HCT116 (cell line): Measurements from ENCODE around the gene ELN. TPM values are rescaled to one million over a fixed set of nuclear protein-coding genes. Genes with fewer than 3 reads are reported as not detected.

Experiments used
- ATAC-seq: fragments of 200-7000 bp; cut with Tn5 transposase; 2 replicates; pipeline ENCODE4 v1.9.1; 2020; ENCODE audit warnings: mild to moderate bottlenecking, moderate library complexity
- BruUV-seq: library from RNA; stranded (reverse); fragments of 400-500 nt; replicated peaks from 2 replicates; lab custom pipeline; 2021; lab: Mats Ljungman, UMichigan
- CTCF ChIA-PET: fragments of 300-600 bp; sonication (Branson Sonifier 250); formaldehyde crosslinking; loops from one replicate; lab custom pipeline; 2021; ENCODE audit warnings: antibody characterized with exemption; lab: Charles Lee
- POLR2A ChIA-PET: fragments of 300-600, 350-600 bp; sonication (Branson Sonifier 250); formaldehyde crosslinking; loops from one replicate; lab custom pipeline; 2021; ENCODE audit warnings: antibody characterized with exemption; lab: Charles Lee
- RAD21 ChIA-PET, 2 experiments: fragments of 300-600 bp; sonication (Branson Sonifier 250); formaldehyde crosslinking; loops; one replicate each; lab custom pipeline; 2023; ENCODE audit warnings: low total read pairs in 2 of 2; ENCODE audit not compliant: uncharacterized antibody in 2 of 2, unreplicated experiment in 2 of 2, low non-redundant PET in 1 of 2; lab: Charles Lee
- DNase-seq: peaks from one replicate; pipeline ENCODE4 v3.0.0-alpha.2; 2010; ENCODE audit warnings: low read depth, low spot score
- H2AFZ ChIP-seq: fragments of 200-600 bp; shearing (Covaris generic), sonication (generic); 2 replicates; pipeline ENCODE4 v1.6.1; 2017; ENCODE audit warnings: low read depth, mixed run types, mixed read lengths, antibody characterized with exemption, low read length; ENCODE audit not compliant: poor library complexity, severe bottlenecking
- H3K27ac ChIP-seq: 2 replicates; pipeline ENCODE4 v1.5.1; 2012; ENCODE audit warnings: low read depth, low read length
- H3K27me3 ChIP-seq: fragments of 200-600 bp; sonication (generic); 2 replicates; pipeline ENCODE4 v1.6.1; 2016; ENCODE audit warnings: mixed run types, low read length, mixed read lengths; ENCODE audit not compliant: insufficient read depth
- H3K36me3 ChIP-seq, 2 experiments: fragments of 200-500 bp in 1 of 2; fragments of 200-600 bp in 1 of 2; sonication (Bioruptor generic) in 1 of 2; sonication (generic) in 1 of 2; 2 replicates each; pipeline versions ENCODE4 v1.5.1 to v1.6.1; 2014 to 2016; ENCODE audit warnings: low read length in 2 of 2, inconsistent platforms in 1 of 2, mixed read lengths in 1 of 2, mixed run types in 1 of 2; ENCODE audit not compliant: insufficient read depth in 2 of 2, control insufficient read depth in 1 of 2
- H3K4me1 ChIP-seq, 2 experiments: fragments of 200-600 bp in 1 of 2; sonication (generic) in 1 of 2; 2 replicates each; pipeline versions ENCODE4 v1.5.1 to v1.6.1; 2012 to 2017; ENCODE audit warnings: low read length in 2 of 2, inconsistent platforms in 1 of 2, mild to moderate bottlenecking in 1 of 2, mixed read lengths in 1 of 2, mixed run types in 1 of 2, moderate library complexity in 1 of 2; ENCODE audit not compliant: insufficient read depth in 2 of 2, control insufficient read depth in 1 of 2
- H3K4me2 ChIP-seq: fragments of 200-600 bp; sonication (generic); 2 replicates; pipeline ENCODE4 v1.6.1; 2017; ENCODE audit warnings: mixed run types, low read length, mixed read lengths
- H3K4me3 ChIP-seq, 2 experiments: fragments of 200-600 bp in 1 of 2; sonication (generic) in 1 of 2; replicated peaks in 1 of 2; 2 replicates each; pipeline ENCODE4 v1.5.1; 2011 to 2016; ENCODE audit warnings: low read length in 2 of 2, control low read depth in 1 of 2, low read depth in 1 of 2, mild to moderate bottlenecking in 1 of 2, mixed read lengths in 1 of 2, mixed run types in 1 of 2
- H3K79me2 ChIP-seq: fragments of 200-600 bp; sonication (generic); 2 replicates; pipeline ENCODE4 v1.6.1; 2017; ENCODE audit warnings: mild to moderate bottlenecking, mixed run types, low read length, moderate library complexity, mixed read lengths; ENCODE audit not compliant: insufficient read depth
- H3K9ac ChIP-seq: fragments of 200-600 bp; sonication (generic); 2 replicates; pipeline ENCODE4 v1.6.1; 2016; ENCODE audit warnings: low read length, mixed read lengths
- H3K9me2 ChIP-seq: fragments of 200-600 bp; sonication (generic), shearing (Covaris generic); 2 replicates; pipeline ENCODE4 v1.6.1; 2017; ENCODE audit warnings: mixed run types, mild to moderate bottlenecking, moderate library complexity; ENCODE audit not compliant: insufficient read depth
- H3K9me3 ChIP-seq, 2 experiments: fragments of 200-500 bp in 1 of 2; fragments of 200-600 bp in 1 of 2; sonication (Bioruptor generic) in 1 of 2; sonication (generic) in 1 of 2; 2 replicates each; pipeline ENCODE4 v1.6.1; 2014 to 2017; ENCODE audit warnings: low read length in 2 of 2, mixed read lengths in 2 of 2, inconsistent platforms in 1 of 2, low read depth in 1 of 2, mild to moderate bottlenecking in 1 of 2, mixed run types in 1 of 2, moderate library complexity in 1 of 2; ENCODE audit not compliant: control insufficient read depth in 1 of 2, insufficient read depth in 1 of 2
- H4K20me1 ChIP-seq: fragments of 200-600 bp; sonication (generic), shearing (Covaris generic); 2 replicates; pipeline ENCODE4 v1.6.1; 2017; ENCODE audit warnings: mixed run types, mild to moderate bottlenecking, moderate library complexity; ENCODE audit not compliant: insufficient read depth
- CBX3 ChIP-seq: IDR thresholded peaks from 2 replicates; pipeline ENCODE4 v1.6.1; 2012; ENCODE audit warnings: low read depth
- CEBPB ChIP-seq: IDR thresholded peaks from 2 replicates; pipeline ENCODE4 v1.6.1; 2012; ENCODE audit warnings: low read depth
- EGR1 ChIP-seq: IDR thresholded peaks from 2 replicates; pipeline ENCODE4 v1.6.1; 2012; ENCODE audit warnings: low read depth
- ELF1 ChIP-seq: IDR thresholded peaks from 2 replicates; pipeline ENCODE4 v1.6.1; 2012; ENCODE audit warnings: low read depth, borderline replicate concordance
- EZH2phosphoT487 ChIP-seq: fragments of 200-600 bp; IDR thresholded peaks from 2 replicates; pipeline ENCODE4 v1.6.1; 2018; ENCODE audit warnings: antibody characterized with exemption, borderline replicate concordance
- FOSL1 ChIP-seq: IDR thresholded peaks from 2 replicates; pipeline ENCODE4 v1.6.1; 2012; ENCODE audit warnings: low read depth
- POLR2A ChIP-seq: IDR thresholded peaks from 2 replicates; pipeline ENCODE4 v1.7.0; 2011; ENCODE audit warnings: borderline replicate concordance; ENCODE audit not compliant: insufficient read depth, insufficient read length; ENCODE audit errors: extremely low read depth
- POLR2AphosphoS5 ChIP-seq: IDR thresholded peaks from 2 replicates; pipeline ENCODE4 v1.6.1; 2011; ENCODE audit warnings: mild to moderate bottlenecking, low read depth, low read length, moderate library complexity
- RAD21 ChIP-seq: IDR thresholded peaks from 2 replicates; pipeline ENCODE4 v1.6.1; 2012; ENCODE audit warnings: low read depth, mild to moderate bottlenecking
- SIN3A ChIP-seq: IDR thresholded peaks from 2 replicates; pipeline ENCODE4 v1.6.1; 2012; ENCODE audit warnings: low read depth
- SRF ChIP-seq: IDR thresholded peaks from 2 replicates; pipeline ENCODE4 v1.6.1; 2012; ENCODE audit warnings: low read depth
- YY1 ChIP-seq: IDR thresholded peaks from 2 replicates; pipeline ENCODE4 v1.6.1; 2011; ENCODE audit warnings: low read length, low read depth, moderate library complexity, mild to moderate bottlenecking; ENCODE audit not compliant: insufficient replicate concordance; ENCODE audit errors: extremely low read depth
- ZFX ChIP-seq: fragments of 450-650 bp; IDR thresholded peaks from 2 replicates; pipeline ENCODE4 v1.6.1; 2017
- ZNF274 ChIP-seq: fragments of 200-500 bp; sonication (Bioruptor generic); IDR thresholded peaks from 2 replicates; pipeline ENCODE4 v1.6.1; 2014; ENCODE audit warnings: mild to moderate bottlenecking, low read depth, low read length, inconsistent platforms
- intact Hi-C: fragments of 100-400 bp; cut with micrococcal nuclease; formaldehyde crosslinking; loops from 2 replicates; pipeline ENCODE4 v1.10.0; 2022
- total RNA-seq: library from RNA; stranded (reverse); gene quantifications from one replicate; pipeline ENCODE4 v1.2.1, GENCODE V29; 2021; ENCODE audit not compliant: unreplicated experiment
- TF ChIP-seq, protein P1 (sequence below): IDR thresholded peaks from 2 replicates; pipeline ENCODE4 v1.6.1; 2012
- TF ChIP-seq, protein P2 (sequence below): IDR thresholded peaks from 2 replicates; pipeline ENCODE4 v1.6.1; 2012
- TF ChIP-seq, protein P3 (sequence below), 3 experiments: fragments of 200-600 bp in 1 of 3; sonication (generic) in 1 of 3; IDR thresholded peaks in 2 of 3; conservative IDR thresholded peaks in 1 of 3; 2 replicates each; pipeline ENCODE4 v1.5.1; 2012 to 2017; ENCODE audit warnings: low read depth in 2 of 3, low read length in 2 of 3, antibody characterized with exemption in 1 of 3, borderline replicate concordance in 1 of 3, control low read depth in 1 of 3, mild to moderate bottlenecking in 1 of 3, mixed read lengths in 1 of 3, mixed run types in 1 of 3, moderate library complexity in 1 of 3; ENCODE audit not compliant: insufficient read depth in 1 of 3

ELN gene
- total RNA-seq, 1 experiment from 2014 or later, result 0.17 TPM

GRCh38 chr7:74064696-74065095, 36.7 kb downstream of the ELN start:
- Histone ChIP-seq H2AFZ (no peak overlapping the region), H3K4me2 (no peak overlapping the region), H3K27ac (no peak overlapping the region), H3K9me2 (no peaks in the 10 kb centered on the region), H3K27me3 (no peaks in the 10 kb centered on the region), H4K20me1 (no peaks in the 10 kb centered on the region), H3K9ac (no peak overlapping the region), H3K4me3 (no peak overlapping the region), H3K36me3 (no peaks in the 10 kb centered on the region), H3K79me2 (no peaks in the 10 kb centered on the region), H3K9me3 (no peaks in the 10 kb centered on the region), H3K4me1 (peaks cover 14 to 42% of the 10 kb centered on the region in 2 experiments)
- no peak for ATAC-seq
- TF ChIP-seq, protein P1, sequence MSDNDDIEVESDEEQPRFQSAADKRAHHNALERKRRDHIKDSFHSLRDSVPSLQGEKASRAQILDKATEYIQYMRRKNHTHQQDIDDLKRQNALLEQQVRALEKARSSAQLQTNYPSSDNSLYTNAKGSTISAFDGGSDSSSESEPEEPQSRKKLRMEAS, result no peak
- POLR2A ChIA-PET, result no interaction called here
- no peak for DNase-seq
- BruUV-seq, result no TSS peak
- intact Hi-C loops, result loop anchor here (5.0 kb wide), 1 partner anchor 338 kb away; no protein-coding TSS in a partner anchor
- CTCF ChIA-PET, result interaction anchor here (0.7 kb wide), 1 partner anchor 331 kb away, joined by 3 read pairs; no protein-coding TSS in a partner anchor
- RAD21 ChIA-PET, result no interaction called here

DNA sequence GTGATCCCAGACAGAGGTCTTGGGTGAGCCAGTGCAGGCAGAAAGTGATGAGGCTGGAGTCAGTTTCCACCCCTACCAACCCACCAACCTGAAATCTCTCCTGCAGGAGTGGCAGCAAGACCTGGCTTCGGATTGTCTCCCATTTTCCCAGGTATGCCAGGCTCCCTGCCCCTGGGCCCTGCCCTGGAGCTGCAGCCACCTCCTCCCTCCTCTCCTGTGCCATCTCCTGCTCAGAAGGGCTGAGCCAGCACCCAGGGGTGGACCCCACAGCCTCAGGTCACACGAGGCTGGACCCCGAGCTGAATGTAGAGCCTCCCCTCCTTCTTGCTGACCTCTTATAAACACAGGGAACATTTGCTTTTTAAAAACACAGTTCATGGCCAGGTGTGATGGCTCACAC, 38.7 kb downstream of the ELN start:
- no peaks in the 10 kb centered on the region for H3K9me2 ChIP-seq
- no peak for ATAC-seq
- H3K9me3 ChIP-seq, result no peaks in the 10 kb centered on the region
- RAD21 ChIA-PET, result interaction anchor here in 1 of 2 experiments (0.9 kb wide), 1 partner anchor 140 kb away, joined by 3 read pairs; no protein-coding TSS in a partner anchor
- BruUV-seq, result no TSS peak
- intact Hi-C loops, result loop anchor here (1.0 to 5.0 kb wide), 2 partner anchors 137 to 336 kb away; no protein-coding TSS in a partner anchor
- POLR2A ChIA-PET, result no interaction called here
- no peaks in the 10 kb centered on the region for H4K20me1 ChIP-seq
- no peak for DNase-seq
- no peaks in the 10 kb centered on the region for H3K27me3 ChIP-seq
- CTCF ChIA-PET, result interaction anchor here (1.0 kb wide), 1 partner anchor 117 kb away, joined by 4 read pairs; no protein-coding TSS in a partner anchor
- H2AFZ ChIP-seq, result no peak overlapping the region
- no peak for TF ChIP-seq SRF
- no peak for TF ChIP-seq ELF1
- TF ChIP-seq, protein P1, result no peak
- no peak for TF ChIP-seq ZNF274
- TF ChIP-seq ZFX, result no peak
- TF ChIP-seq, protein P2, sequence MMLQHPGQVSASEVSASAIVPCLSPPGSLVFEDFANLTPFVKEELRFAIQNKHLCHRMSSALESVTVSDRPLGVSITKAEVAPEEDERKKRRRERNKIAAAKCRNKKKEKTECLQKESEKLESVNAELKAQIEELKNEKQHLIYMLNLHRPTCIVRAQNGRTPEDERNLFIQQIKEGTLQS, result no peak
- TF ChIP-seq EZH2phosphoT487, result no peak
- no peak for TF ChIP-seq EGR1
- TF ChIP-seq POLR2A, result no peak
- no peak for TF ChIP-seq RAD21
- TF ChIP-seq YY1, result no peak
- no peak for TF ChIP-seq POLR2AphosphoS5
- TF ChIP-seq CEBPB, result no peak
- TF ChIP-seq SIN3A, result no peak
- TF ChIP-seq FOSL1, result no peak
- no peak for TF ChIP-seq CBX3
- TF ChIP-seq, protein P3, sequence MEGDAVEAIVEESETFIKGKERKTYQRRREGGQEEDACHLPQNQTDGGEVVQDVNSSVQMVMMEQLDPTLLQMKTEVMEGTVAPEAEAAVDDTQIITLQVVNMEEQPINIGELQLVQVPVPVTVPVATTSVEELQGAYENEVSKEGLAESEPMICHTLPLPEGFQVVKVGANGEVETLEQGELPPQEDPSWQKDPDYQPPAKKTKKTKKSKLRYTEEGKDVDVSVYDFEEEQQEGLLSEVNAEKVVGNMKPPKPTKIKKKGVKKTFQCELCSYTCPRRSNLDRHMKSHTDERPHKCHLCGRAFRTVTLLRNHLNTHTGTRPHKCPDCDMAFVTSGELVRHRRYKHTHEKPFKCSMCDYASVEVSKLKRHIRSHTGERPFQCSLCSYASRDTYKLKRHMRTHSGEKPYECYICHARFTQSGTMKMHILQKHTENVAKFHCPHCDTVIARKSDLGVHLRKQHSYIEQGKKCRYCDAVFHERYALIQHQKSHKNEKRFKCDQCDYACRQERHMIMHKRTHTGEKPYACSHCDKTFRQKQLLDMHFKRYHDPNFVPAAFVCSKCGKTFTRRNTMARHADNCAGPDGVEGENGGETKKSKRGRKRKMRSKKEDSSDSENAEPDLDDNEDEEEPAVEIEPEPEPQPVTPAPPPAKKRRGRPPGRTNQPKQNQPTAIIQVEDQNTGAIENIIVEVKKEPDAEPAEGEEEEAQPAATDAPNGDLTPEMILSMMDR (IDR thresholded peaks at IDR 0.05 in 2 of 3, conservative IDR thresholded peaks at IDR 0.05 in 1 of 3; ENCODE audit: borderline replicate concordance in 1 of 3, insufficient read depth in 1 of 3, low read depth in 2 of 3, low read length in 2 of 3), result no peak
- TF ChIP-seq, all 23 proteins: peak for 0
- no peak overlapping the region for H3K27ac ChIP-seq
- H3K79me2 ChIP-seq, result no peaks in the 10 kb centered on the region
- peaks cover 5 to 31% of the 10 kb centered on the region in 2 experiments for H3K4me1 ChIP-seq
- no peak overlapping the region for H3K4me2 ChIP-seq
- H3K9ac ChIP-seq, result no peak overlapping the region
- H3K36me3 ChIP-seq, result no peaks in the 10 kb centered on the region
- no peak overlapping the region for H3K4me3 ChIP-seq
